ENCODE measurements around the gene CC2D2A. TPM values are rescaled to one million over a fixed set of nuclear protein-coding genes. Genes with fewer than 3 reads are reported as not detected.

Gene CC2D2A
- total and polyA plus RNA-seq, 2 experiments from 2014 or later = 13.9 to 15.8 TPM

GRCh38 chr4:15476396-15476795, 6.7 kb downstream of the CC2D2A start:
- ATAC-seq = no peak
- no peak overlapping the region for H3K4me3 ChIP-seq
- TF ChIP-seq CREB1 (CRISPR knock-in tag; IDR thresholded peaks at IDR 0.05; ENCODE audit: low read depth) (no peak), ZNF331 (CRISPR knock-in tag; IDR thresholded peaks at IDR 0.05; ENCODE audit: low read depth) (no peak), ZNF462 (CRISPR knock-in tag; IDR thresholded peaks at IDR 0.05) (no peak), JUNB (IDR thresholded peaks at IDR 0.05; ENCODE audit: unreplicated experiment) (no peak), NANOG (IDR thresholded peaks at IDR 0.05; ENCODE audit: borderline replicate concordance) (no peak), ZNF114 (CRISPR knock-in tag; IDR thresholded peaks at IDR 0.05) (no peak), POLR2AphosphoS5 (IDR thresholded peaks at IDR 0.05; ENCODE audit: low read depth) (no peak), REST (IDR thresholded peaks at IDR 0.05; ENCODE audit: unreplicated experiment) (no peak), STAT1 (IDR thresholded peaks at IDR 0.05; ENCODE audit: unreplicated experiment) (no peak), EZH2phosphoT487 (IDR thresholded peaks at IDR 0.05; ENCODE audit: unreplicated experiment) (no peak), CTCF (conservative IDR thresholded peaks at IDR 0.05; ENCODE audit: low read depth in 2 of 2) (no peak), EZH2 (IDR thresholded peaks at IDR 0.05; ENCODE audit: low read depth, unreplicated experiment) (no peak), ETS1 (IDR thresholded peaks at IDR 0.05) (no peak)

More at GRCh38 chr4:15476396-15476795, 6.7 kb downstream of the CC2D2A start:
- Histone ChIP-seq H3K27ac (ENCODE audit: low read depth) (no peak overlapping the region), H3F3A (replicated peaks; ENCODE audit: low read depth) (no peaks in the 10 kb centered on the region), H4K20me1 (replicated peaks; ENCODE audit: insufficient read depth) (no peaks in the 10 kb centered on the region), H3K79me2 (replicated peaks; ENCODE audit: insufficient read depth) (no peaks in the 10 kb centered on the region; the same call in 1 of the 2 replicates), H3K4me2 (no peak overlapping the region), H3K4me1 (ENCODE audit: insufficient read depth) (peaks cover 26% of the 10 kb centered on the region), H3K9me2 (ENCODE audit: insufficient read depth) (no peaks in the 10 kb centered on the region), H3K36me3 (ENCODE audit: insufficient read depth) (no peaks in the 10 kb centered on the region), H3K27me3 (ENCODE audit: insufficient read depth) (no peaks in the 10 kb centered on the region), H2AFZ (no peak overlapping the region)
- Mint-ChIP-seq H3K36me3 (ENCODE audit: low read depth) (peaks cover 4% of the 10 kb centered on the region), H3K9me3 (no peaks in the 10 kb centered on the region), H3K27me3 (ENCODE audit: insufficient read depth, low read depth, poor library complexity) (peaks cover 2% of the 10 kb centered on the region), H3K27ac (no peak overlapping the region), H3K4me1 (peaks cover 26% of the 10 kb centered on the region), H3K4me3 (no peak overlapping the region)
- no peak for DNase-seq (ENCODE audit: low spot score)
